Measurements from ENCODE around the gene SMG6.
A peak's percentile ranks its signal among the peaks of the same experiment; 100 is the strongest.
"Not testable (repeated sequence)": the region's sequence is repeated elsewhere in the genome, so short reads cannot be mapped to it uniquely, and the experiment has no call there.

Gene SMG6

DNA sequence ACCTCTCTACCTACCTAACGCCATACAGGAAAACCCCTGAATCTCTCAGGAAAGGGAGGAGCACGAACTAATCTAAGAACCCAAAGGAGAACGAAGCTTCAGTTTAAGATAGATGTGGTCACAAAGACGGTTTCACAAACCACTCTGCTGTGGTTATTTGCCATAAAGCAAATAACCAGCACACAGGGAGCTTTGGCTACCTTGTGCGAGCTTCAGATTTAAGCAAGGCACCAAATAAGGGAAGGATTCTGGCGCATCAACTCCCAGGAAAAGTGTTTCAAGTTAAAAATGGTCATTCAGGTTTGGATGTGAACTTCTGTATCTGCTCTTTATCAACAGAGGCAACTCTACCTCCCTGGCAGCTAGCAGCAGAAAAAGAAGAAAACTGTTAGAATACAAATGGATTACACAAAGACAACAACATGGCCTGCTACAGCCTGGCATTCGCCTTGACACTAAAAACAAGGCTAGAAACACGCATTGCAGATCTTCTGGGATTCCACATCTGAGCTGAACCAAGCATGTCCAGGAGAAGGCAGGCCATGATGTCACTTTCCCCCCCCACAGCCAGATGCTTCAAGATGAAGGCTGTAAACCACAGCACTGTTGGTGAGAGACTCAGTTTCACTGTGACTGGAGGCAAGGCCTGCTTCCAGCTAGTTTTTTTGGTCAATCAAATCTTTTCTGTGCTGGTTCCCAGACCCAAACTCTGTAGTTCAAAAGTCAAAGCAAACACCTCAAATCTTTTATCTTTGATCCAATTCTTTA is 43.6 kb downstream of the SMG6 start:
- DNase-seq: no peak

DNA sequence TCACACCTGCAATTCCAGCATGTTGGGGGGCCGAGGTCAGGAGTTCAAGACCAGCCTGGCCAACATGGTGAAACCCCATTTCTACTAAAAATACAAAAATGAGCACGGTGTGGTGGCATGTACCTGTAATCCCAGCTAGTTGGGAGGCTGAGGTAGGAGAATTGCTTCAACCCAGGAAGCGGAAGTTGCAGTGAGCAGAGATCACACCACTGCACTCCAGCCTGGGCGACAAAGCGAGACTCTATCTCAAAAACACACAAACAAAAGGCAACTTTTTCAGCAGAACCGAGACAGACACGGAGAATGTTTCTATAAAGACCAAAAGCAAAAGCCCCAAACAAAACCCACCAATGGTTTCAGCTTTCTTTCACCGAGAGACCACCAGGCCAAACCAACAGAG is 44.8 kb downstream of the SMG6 start:
- DNase-seq: not testable (repeated sequence)

DNA sequence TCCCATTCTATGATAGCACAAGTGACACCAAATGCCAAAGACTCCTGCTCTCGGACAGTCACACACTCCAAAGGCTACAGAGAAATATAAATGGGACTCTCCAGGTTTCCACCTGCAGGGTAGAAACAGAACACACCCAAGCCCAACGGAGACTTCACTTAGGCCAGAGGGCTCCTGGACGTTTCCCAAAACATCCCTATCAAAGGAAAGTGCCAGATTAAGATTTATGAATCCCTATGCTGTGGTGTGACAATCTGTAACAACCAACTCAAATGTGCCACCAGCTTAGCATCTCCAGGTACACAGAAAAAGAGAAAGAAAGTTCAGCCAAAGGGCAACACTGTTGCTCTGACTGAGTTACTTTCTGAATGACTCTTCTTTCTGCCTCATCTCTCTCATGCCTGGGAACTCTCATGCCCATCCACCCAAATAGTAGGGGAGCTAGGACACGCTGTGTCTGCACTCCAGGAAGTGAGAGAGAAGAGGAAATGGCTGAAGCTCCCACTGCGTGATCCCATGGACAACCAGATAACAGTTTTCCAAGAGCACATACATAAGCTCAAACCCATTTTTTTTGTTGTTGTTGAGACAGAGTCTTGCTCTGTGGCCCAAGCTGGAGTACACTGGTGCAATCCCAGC is 49.7 kb downstream of the SMG6 start:
- no peak for DNase-seq

DNA sequence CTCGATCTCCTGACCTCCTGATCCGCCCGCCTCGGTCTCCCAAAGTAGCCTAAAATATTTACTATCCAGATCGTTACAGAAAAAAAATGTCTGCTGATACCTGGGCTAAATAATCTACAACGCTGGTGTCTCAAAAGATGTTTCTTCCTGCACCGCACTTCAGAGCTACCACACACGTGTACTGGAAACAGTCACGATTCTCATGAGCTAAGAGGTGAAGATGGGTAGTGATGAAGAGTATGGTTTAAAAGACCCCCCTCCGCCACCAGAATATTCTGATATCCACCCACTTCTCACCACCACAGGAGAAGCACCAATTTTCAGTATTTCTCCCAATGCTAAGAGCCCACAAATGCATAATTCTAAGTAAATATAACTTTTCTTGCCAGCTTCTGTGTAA is 50.2 kb downstream of the SMG6 start:
- DNase-seq: no peak

DNA sequence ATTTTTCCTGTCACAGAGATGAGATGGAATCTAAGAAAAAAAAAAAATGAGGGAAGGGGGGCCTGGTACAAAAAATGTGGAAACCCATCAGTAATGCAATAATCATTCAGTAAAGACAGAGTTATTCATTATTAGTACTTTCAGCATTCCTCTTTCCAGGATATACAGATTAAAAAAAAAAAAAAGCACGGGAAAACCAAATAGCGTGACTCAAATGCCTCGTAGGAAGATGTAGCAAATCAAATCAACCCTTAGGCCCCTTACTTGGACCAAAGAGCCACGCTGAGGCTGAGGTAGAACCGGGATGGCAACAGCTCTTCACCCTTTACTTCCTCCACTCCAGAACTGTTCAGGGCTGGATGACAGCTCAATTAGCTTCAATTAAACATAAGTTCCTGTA is 52.5 kb downstream of the SMG6 start:
- no peak for DNase-seq

DNA sequence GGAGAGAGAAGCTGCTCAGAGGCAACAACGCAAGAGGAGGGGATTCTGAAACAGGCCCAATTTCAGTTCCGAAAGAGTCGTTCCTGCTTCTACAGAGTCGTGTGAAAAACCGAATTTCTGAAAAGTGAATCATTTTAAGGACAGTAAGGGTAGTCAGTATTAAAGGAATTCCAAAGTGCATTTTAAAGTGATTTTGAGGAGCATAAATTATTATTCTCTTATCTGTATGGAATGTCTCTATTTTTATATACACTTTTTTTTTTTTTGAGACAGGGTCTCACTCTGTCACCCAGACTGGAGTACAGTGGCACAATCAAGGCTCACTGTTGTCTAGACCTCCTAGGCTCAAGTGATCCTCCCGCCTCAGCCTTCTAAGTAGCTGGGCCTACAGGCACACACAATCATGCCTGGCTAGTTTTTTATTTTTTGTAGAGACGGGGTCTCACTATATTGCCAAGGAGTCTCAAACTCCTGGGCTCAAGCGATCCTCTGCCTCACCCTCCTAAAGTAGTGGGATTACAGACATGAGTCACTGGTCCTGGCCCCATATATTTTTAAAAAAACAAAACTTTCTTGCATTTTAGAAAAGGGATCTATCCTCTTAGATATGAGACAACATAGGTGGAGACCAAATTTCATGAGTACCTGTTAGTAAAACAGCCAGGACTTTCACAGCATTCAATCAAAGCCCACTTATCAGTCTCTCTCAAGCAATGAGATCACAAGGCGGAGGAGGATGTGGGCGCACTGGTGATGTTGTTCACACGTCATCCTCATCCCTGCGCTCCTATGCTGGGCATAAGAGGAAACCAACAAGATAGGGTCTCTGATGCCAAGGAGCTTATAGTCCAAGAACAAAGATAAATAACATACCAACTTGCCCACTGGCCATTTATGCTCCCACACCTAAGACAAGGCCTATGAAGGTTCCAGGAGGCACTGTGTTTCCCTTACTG is 53.2 kb downstream of the SMG6 start:
- no peak for DNase-seq

DNA sequence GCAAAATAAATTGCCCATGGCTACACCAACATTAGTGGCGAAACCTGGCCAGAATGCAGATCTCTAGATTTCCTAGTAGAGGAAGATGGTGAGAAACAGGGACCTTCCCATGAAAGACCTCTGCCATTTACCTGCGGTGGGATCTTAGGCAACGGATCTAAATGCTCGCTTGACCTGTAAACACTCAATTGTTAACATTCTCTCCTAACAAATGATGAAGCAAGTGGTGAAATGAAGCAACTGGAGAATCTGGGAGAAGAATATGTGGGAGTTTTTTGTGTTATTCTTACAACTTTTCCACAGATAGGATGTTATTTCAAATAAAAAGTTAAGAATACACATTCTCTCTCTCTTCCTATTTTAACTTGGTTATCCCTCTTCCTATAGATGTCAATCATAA is 56.6 kb downstream of the SMG6 start:
- DNase-seq: no peak

DNA sequence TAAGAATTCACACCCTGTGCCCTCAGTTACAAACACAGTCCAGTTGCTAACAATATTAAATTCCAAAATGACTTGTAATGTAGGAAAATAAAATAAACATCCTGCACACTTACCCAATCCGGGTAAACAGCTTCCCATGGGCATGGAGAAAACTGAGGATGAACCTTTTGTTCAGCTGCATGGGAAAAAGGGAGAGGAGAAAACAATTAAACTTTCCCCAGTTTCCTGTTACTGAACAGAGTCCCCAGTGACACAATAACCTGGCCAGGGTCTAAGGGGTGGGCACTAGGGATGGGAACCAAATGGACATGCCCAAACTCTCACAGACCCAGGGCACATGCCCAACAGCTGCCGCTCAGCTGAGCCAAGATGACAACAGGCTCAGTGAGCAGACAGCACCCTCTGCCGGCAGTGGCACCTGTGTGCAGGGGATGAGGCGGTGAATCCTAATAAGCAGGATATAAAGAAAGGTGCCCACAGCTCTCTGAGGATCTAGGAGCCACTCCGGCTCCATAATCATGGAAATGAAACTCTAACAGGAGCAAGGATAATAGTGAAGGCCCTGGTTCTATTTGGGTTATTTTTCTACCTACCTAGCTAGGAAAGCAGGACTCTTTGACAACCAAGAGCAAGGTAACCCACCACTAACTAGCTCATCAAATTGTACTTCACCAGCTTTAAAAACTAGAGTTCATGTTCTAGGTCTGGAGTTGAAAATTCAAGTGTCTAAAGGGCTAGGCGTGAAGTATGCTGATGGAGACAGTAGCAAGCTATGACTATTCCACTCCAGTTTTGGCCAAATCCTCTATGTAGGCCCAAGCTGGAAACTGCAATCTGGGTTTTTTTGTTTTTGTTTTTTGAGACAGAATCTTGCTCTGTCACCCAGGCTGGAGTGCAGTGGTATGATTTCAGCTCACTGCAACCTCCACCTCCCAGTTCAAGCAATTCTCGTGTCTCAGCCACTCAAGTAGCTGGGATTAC is 58.8 kb downstream of the SMG6 start:
- DNase-seq: peak; percentile 51 to 75

DNA sequence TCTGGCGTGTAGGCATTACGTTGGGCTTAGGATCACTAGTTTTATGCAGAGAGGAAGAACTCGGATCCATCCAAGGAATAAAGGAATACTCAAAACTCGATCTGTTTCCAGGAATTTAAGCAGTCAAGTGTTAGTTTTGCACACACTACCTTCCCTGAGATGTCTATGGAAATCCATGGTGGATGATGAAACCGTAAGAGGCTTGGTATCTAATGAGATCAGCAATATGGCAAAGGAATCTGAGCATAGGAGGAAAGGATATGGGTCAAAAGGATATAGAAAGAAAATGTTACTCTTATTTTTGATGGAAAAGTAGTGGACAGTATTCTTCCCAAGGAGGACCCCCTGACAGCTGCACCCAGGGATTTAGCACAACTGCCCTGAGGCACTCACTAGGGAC is 59.6 kb downstream of the SMG6 start:
- no peak for DNase-seq

DNA sequence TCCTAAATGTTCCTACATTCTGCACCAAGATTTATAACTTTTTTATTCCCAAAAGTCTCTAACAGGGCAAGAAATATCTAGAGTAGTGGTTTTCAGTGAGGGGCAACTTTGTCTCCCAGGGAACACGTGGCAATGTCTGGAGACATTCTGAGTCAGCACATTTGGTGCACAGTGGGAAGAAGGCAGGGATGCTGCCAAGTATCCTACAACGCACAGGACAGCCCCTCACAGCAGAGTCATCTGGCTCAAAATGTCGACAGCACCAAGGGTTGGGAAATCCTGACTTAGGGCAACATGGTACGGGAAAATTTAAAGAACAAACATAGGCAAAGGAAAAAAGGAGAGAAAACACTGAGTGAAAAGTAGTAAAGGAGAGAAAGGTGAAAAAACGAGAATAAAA is 61.8 kb downstream of the SMG6 start:
- DNase-seq: no peak

DNA sequence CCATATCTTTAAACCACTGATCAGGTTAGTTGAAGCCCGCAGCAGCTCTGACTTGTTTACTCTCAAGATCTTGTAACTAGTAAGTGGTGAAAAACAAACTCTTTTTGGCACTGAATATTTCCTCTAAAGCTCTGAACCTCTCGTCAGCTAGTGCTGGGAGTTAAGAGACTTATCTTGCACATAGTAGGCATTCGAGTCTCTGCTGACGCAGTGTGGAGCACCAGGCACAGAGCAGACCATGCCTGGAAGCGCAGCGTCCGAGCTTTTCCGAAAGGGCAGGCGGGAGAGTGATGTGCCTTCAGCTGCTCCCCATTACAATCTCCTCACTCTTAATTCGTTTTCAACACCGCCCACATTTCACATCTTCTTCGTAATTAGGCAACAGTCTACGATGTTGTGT is 63.0 kb downstream of the SMG6 start:
- no peak for DNase-seq

DNA sequence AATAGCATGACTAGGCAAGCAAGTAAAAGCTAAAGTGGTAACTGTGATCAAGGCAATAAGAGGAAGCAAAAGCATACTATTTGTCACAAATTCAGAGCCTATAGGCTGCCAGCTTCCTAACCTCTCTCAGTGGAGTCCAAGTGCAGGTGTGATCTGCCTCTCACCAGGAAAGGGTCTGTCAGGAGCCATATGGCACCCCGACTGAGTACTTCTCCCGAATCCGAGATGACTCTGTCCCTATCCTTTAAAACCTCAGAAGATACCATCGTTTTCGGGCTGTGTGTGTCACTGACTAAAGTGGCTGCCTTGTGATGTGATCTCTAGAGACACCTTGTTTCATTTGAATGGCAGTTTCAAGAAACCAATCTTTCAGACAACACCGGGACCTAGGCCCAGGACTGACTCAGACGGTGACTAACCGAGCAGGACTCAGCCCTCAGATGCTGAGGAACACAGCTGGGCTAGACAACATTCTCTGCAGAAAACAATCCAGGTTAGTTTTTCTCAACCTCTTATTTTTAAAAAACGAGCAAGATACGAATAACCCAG is 63.6 kb downstream of the SMG6 start:
- DNase-seq: no peak

DNA sequence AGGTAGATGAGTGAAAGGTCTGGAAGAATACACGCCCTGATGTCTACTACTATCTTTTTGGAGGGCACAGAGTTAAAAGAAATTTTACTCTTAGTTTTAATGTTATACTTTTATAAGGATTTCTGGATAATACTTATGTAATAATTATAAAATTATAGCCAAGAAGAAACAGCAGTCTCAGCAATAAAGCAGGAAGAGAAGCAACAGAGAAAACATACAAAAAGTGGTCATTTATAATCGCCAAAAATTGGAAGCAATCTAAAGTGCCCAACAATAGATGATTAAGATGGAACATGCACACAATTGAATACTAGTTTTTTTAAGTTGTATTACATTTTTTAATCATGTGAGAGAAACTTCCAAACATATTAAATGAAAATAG is 64.4 kb downstream of the SMG6 start:
- no peak for DNase-seq

DNA sequence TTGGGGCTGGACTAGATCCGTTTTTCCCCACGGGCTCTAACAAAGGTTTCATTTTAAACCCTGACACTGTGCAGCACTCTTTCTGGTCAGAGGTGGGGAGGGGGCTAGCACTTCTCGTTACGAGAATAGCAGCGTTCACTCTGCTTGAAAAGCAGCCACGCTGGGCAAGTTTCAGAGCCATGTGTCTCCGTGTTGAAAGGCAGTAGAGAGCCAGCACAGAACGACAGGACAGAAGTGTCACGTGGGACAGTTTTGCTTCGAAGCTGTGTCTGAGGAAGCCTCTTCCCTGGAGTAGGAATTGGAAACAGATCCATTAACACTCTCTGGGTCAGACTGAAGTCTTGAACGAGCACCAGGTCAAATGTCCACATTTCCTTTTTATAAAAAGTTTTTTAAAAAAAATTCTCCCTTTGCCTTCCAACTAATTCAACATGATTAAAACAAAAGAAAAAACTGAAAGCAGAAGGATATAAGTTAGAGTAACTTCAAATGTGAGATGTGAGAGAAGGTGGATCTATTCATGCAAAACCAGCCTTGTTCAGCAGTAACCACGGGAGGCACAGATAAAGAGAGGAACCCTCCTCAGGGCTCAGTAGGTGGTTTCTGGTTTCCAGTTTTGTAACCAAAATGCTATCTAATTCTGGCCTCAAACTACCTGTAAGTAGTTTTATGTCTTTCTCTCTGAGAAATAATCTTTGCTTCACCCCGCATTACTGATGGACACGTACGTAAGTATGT is 65.0 kb downstream of the SMG6 start:
- DNase-seq: peak; percentile 17 to 34

DNA sequence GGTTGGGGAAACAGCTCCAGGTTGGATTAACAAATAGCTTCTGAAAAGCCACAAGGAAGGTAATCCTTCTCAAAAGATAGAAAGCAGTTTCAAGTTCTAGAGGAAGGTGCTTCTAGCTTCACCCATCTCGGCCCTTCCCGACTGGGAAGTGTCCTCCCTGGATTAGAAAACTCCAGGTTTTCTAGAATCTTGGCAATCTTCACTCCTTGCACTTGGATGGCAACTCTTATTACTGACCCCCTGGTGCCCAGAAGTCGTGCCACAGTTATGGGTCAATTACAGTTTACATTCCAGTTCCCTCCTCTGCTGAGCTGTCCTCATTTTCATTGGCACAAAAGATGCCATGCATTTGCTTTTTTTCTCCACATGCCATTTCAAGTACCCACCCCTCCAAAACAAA is 65.6 kb downstream of the SMG6 start:
- no peak for DNase-seq

DNA sequence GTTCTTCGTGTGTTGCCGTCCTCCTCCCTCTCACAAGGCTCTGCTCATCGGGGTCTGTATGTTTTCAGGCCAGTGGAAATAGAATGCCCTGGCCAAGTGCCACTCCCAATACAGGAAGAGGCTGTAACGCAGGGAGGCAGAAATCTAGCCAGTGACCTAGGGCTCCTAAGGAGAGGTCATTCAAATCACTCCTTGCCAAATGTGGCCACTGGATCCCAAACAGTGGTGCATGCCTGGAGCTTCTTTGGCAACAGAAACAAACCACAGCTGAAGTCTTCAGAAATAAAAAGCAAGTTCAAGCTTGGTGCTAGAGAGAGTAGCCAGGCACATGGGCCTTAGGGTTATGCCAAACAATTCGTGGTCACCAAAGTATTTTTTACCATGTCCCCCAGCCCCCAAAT is 66.1 kb downstream of the SMG6 start:
- no peak for DNase-seq

DNA sequence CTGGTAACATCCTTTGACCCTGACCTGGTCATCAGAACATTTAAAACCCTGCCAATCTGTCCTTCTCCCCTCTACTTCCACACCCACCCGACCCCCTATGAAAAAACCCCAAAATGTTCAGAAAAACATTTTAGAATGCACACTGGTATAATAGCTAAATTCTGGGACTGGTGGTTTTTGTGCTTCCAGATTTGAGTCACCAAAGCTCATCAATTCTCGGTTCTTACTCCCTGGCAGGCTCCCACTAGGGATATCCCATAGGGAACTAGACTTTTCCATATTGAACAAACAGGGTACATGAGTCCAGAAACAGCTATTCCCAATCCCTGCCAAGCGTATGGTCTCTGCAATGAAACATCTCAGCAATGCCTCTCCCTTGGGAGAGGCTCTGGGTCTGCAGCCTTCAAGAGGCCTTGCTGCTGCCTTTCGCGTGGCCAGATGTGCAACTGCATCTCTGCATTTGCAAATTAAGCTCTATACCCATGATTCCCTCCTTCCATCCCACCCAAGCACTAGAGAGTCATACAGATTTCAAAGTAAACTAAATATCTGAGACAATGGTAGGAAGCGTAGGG is 67.7 kb downstream of the SMG6 start:
- no peak for DNase-seq

DNA sequence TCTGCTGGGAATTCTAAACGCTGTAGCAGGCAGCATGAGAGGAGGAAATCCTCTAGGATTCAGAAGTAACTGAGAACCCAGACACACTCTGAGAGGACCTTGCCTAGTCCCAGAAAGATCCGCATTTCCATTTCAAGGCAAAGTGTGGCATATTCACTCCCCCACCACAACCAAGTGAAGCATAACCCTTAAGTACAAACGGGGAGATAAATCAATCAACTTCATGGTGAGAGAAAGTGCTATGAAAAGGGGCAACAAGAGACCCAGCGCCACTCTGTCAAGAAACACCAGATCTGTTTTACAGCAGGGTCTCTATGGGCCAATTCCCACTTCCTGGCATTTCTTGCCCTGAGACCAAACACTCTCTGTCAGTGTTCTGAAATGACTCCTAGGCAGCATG is 68.3 kb downstream of the SMG6 start:
- no peak for DNase-seq

DNA sequence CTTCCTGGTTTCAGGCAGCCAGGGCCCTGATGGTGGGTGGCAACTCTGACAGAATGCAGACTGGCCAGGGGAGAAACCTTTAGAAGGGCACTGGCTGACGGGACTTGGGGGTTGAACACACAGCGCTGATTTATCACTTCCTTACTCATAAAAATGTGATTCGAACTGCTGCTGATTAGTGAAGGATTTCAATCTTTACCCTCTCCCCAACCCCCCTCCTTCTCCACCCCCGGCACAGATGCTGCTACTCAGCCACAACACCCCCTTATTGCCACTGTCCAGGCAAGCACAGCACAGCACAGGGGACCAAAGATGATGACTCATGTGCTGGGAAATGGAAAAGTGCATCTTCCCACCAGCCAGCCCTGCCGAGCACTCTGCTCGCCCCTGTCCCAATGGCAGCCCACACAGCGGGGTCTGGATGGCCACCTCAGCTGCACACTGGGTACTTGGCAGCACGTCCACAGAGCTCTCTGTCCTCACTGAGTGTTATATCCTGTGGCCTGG is 70.1 kb downstream of the SMG6 start:
- DNase-seq: no peak

DNA sequence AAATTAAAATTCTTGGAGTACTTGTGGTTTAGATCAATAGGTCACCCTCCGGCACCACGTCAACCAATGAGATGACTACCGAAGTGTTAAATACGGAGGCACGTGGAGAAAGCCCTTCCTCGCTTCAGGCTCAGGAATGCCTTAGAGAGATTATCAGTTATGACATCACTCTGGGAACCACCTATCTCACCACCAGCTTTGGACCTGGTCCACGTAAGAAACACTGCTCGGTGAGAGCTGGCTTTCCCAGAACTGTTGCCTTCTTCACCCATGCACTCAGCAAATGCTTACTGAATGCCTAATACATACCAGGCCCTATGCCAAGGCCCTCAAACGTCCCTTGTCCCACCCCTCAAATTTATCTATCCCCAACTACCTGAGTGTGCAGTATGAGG is 71.3 kb downstream of the SMG6 start:
- no peak for DNase-seq

DNA sequence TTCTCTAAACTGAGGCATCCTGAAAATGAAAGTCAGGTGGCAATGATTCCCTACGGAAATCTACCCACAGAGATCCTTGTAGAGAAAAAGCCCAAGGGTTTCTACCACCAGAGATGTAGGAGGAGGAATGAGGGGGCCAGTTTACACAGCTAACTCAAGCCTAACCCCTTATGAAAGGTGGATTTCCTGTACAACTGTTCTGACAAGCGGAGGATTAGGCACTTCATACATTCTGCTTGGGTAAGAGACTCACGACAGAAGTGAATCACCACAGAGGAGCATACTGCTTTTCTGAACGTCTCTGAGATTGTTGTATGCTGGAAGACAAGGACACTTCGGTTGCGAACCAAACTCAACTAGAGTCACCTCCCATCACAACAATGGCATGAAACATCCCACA is 72.7 kb downstream of the SMG6 start:
- no peak for DNase-seq
